ENCODE results near the gene MFF.

- TF ChIP-seq CTCF (conservative IDR thresholded peaks at IDR 0.05; ENCODE audit: low read depth, low read length) = no peak
- no peak for TF ChIP-seq EZH2 (IDR thresholded peaks at IDR 0.05; ENCODE audit: low read length, unreplicated experiment)
Observed at GRCh38 chr2:227398684-227399670, 73.9 kb downstream of the MFF start.

All from PC-3 (cell line).